RWPE1 (cell line): Measurements from ENCODE around the gene C16orf78.

ENCODE experiments used
- CTCF ChIA-PET: fragments of 350-600 bp; sonication (Branson Sonifier 250); formaldehyde crosslinking; extraction: SDS; loops from one replicate; lab custom pipeline; 2021; lab: Yijun Ruan, JAX
- POLR2A ChIA-PET: fragments of 400-600 bp; formaldehyde crosslinking; extraction: SDS; loops from one replicate; lab custom pipeline; 2020; ENCODE audit warnings: antibody characterized with exemption; ENCODE audit not compliant: low non-redundant PET; lab: Yijun Ruan, JAX
- DNase-seq: peaks from one replicate; pipeline ENCODE4 v3.0.0; 2012; ENCODE audit warnings: low spot score
- H3K27ac ChIP-seq: fragments of 450-650 bp; 2 replicates; pipeline ENCODE4 v1.5.1; 2017
- CTCF ChIP-seq: fragments of 450-650 bp; conservative IDR thresholded peaks from 2 replicates; pipeline ENCODE4 v1.5.1; 2017; ENCODE audit warnings: low read depth, mild to moderate bottlenecking

C16orf78 gene

GRCh38 chr16:49410226-49410625 is 36.6 kb downstream of the C16orf78 start:
- ChIA-PET CTCF (no interaction called here), POLR2A (no interaction called here)
- no peak for TF ChIP-seq CTCF
- no peak for DNase-seq
- H3K27ac ChIP-seq, result no peak overlapping the region

- no peak for TF ChIP-seq CTCF
- ChIA-PET POLR2A (no interaction called here), CTCF (interaction anchor here (0.6 kb wide), 1 partner anchor 466 kb away, joined by 3 read pairs; no protein-coding TSS in a partner anchor)
- H3K27ac ChIP-seq, result no peak overlapping the region
- DNase-seq, result no peak
These were observed 37.7 kb downstream of the C16orf78 start for GRCh38 chr16:49411121-49411970.

DNA sequence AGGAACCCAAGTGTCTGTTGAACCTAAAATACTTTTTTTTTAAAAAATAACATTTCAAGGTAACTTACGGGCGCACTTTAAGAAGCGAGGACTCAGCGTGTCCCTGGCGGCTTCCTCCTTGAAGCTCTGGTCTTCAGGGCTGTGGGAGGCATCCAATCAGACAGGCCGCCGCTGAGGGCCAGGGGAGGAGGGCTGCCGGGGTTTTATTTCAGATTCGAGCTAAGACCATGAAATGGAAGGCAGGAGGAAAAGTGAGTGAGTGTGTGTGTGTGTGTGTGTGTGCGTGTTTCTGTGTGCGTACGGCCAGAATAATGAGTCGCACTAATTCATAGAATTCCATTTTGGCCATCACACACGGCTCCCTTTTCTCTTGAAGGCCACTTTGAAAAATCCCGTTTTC is 41.1 kb downstream of the C16orf78 start:
- H3K27ac ChIP-seq, result no peak overlapping the region
- TF ChIP-seq CTCF, result no peak
- CTCF ChIA-PET, result no interaction called here
- POLR2A ChIA-PET, result no interaction called here
- no peak for DNase-seq

GRCh38 chr16:49415083-49415482 is 41.5 kb downstream of the C16orf78 start:
- H3K27ac ChIP-seq, result no peak overlapping the region
- ChIA-PET CTCF (no interaction called here), POLR2A (no interaction called here)
- no peak for TF ChIP-seq CTCF
- no peak for DNase-seq

GRCh38 chr16:49416001-49416675 is 42.5 kb downstream of the C16orf78 start:
- DNase-seq, result no peak
- TF ChIP-seq CTCF, result no peak
- CTCF ChIA-PET, result no interaction called here
- POLR2A ChIA-PET, result no interaction called here
- no peak overlapping the region for H3K27ac ChIP-seq

GRCh38 chr16:49417354-49417753 is 43.8 kb downstream of the C16orf78 start:
- H3K27ac ChIP-seq, result no peak overlapping the region
- DNase-seq, result no peak
- CTCF ChIA-PET, result no interaction called here
- TF ChIP-seq CTCF, result no peak
- POLR2A ChIA-PET, result interaction anchor here (0.6 kb wide), 1 partner anchor 341 kb away, joined by 3 read pairs; no protein-coding TSS in a partner anchor
